PC-3 (cell line): ENCODE results near the gene DCAKD.

Experiments
- EZH2 ChIP-seq: fragments of 300-600 bp; sonication (generic); IDR thresholded peaks from one replicate; pipeline ENCODE4 v1.6.1; 2017; ENCODE audit warnings: antibody characterized with exemption, mild to moderate bottlenecking, low read length; ENCODE audit not compliant: unreplicated experiment
- EZH2phosphoT487 ChIP-seq: fragments of 300-600 bp; sonication (generic); IDR thresholded peaks from 2 replicates; pipeline ENCODE4 v1.6.1; 2018; ENCODE audit warnings: mild to moderate bottlenecking, antibody characterized with exemption, low read length, borderline replicate concordance
- TF ChIP-seq, protein P1 (sequence below): fragments of 300-600 bp; sonication (generic); conservative IDR thresholded peaks from 2 replicates; pipeline ENCODE4 v1.5.1; 2017; ENCODE audit warnings: antibody characterized with exemption, low read depth, mild to moderate bottlenecking, low read length

DNA sequence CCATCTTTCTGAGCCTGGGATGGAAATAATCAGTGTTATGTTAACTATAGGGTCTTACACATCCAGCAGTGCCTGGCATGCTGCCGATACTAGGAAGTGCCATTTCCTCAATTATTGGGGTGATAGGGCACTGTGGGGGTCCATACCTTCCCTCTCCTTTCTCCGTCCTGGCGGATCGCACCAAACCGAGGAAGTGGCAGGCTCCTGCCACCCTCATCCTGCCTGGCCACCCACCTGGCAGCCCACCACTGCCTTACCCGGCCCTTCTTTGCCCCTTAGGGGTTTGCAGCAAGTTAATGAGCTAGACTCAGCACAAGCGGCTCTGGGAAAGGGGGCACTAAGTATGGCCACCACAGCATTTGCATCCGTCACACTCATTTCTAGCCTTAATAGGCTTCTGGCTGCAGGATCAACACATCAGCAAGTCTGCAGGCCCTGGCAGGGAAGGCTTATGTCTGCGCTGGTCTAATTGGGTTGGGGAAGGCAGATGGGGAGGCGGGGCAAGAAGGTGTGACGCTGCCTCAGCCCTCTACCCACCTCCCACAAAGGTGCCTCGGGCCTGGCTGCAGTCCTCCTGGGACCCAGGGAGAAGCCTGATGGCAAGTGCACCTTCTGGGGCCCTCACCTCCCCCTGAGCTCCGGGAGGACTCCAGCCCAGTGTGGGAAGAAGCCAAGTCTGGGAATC, 28.6 kb downstream of the DCAKD start:
- TF ChIP-seq, protein P1, sequence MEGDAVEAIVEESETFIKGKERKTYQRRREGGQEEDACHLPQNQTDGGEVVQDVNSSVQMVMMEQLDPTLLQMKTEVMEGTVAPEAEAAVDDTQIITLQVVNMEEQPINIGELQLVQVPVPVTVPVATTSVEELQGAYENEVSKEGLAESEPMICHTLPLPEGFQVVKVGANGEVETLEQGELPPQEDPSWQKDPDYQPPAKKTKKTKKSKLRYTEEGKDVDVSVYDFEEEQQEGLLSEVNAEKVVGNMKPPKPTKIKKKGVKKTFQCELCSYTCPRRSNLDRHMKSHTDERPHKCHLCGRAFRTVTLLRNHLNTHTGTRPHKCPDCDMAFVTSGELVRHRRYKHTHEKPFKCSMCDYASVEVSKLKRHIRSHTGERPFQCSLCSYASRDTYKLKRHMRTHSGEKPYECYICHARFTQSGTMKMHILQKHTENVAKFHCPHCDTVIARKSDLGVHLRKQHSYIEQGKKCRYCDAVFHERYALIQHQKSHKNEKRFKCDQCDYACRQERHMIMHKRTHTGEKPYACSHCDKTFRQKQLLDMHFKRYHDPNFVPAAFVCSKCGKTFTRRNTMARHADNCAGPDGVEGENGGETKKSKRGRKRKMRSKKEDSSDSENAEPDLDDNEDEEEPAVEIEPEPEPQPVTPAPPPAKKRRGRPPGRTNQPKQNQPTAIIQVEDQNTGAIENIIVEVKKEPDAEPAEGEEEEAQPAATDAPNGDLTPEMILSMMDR, result no peak
- TF ChIP-seq EZH2, result no peak
- no peak for TF ChIP-seq EZH2phosphoT487
